Astrocyte (in vitro differentiated cells and primary cell): ENCODE data around the gene ACOT7.

Experiments
- EZH2 ChIP-seq: IDR thresholded peaks from 2 replicates; pipeline ENCODE4 v1.6.1; 2012; ENCODE audit warnings: mild to moderate bottlenecking, low read length, inconsistent platforms; ENCODE audit not compliant: insufficient read depth
- TF ChIP-seq, protein P1 (sequence below): IDR thresholded peaks from 2 replicates; pipeline ENCODE4 v1.5.1; 2011; ENCODE audit warnings: low read depth, mild to moderate bottlenecking, inconsistent platforms, low read length, moderate library complexity; ENCODE audit not compliant: insufficient read depth

DNA sequence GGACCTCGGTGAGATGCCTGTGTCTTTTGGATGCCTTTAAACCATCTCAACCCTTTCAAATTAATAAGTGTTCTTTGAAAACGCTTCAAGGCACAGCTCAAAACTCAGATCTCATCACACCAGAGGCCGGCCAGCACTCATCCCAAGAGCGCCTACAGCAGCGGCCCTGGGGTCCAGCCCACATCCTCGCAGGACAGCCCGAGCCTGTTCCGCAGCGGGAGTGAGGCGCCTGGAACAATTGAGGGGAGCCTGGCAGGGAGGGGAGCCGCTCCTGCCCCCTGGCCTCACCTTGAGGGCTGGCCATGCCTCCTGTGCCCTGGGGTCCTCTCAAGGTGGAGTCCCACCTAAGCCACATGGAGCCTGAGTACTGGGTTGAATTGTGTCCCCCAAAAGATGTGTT, 37.9 kb downstream of the ACOT7 start:
- TF ChIP-seq, protein P1, sequence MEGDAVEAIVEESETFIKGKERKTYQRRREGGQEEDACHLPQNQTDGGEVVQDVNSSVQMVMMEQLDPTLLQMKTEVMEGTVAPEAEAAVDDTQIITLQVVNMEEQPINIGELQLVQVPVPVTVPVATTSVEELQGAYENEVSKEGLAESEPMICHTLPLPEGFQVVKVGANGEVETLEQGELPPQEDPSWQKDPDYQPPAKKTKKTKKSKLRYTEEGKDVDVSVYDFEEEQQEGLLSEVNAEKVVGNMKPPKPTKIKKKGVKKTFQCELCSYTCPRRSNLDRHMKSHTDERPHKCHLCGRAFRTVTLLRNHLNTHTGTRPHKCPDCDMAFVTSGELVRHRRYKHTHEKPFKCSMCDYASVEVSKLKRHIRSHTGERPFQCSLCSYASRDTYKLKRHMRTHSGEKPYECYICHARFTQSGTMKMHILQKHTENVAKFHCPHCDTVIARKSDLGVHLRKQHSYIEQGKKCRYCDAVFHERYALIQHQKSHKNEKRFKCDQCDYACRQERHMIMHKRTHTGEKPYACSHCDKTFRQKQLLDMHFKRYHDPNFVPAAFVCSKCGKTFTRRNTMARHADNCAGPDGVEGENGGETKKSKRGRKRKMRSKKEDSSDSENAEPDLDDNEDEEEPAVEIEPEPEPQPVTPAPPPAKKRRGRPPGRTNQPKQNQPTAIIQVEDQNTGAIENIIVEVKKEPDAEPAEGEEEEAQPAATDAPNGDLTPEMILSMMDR: no peak
- no peak for TF ChIP-seq EZH2
